Endothelial cell of umbilical vein (primary cell): ENCODE results near the gene SYNGR4. TPM values are rescaled to one million over a fixed set of nuclear protein-coding genes. Genes with fewer than 3 reads are reported as not detected.

Experiments
- BruUV-seq: library from RNA; stranded (reverse); fragments of 400-500 nt; replicated peaks from 2 replicates; lab custom pipeline; 2021; lab: Mats Ljungman, UMichigan
- CTCF ChIA-PET: fragments of 300-600, 350-600 bp; sonication (Branson Sonifier 250); formaldehyde crosslinking; loops from one replicate; lab custom pipeline; 2021; ENCODE audit warnings: antibody characterized with exemption, inconsistent platforms; lab: Charles Lee
- POLR2A ChIA-PET: fragments of 300-600, 350-600 bp; sonication (Branson Sonifier 250); formaldehyde crosslinking; loops from one replicate; lab custom pipeline; 2021; ENCODE audit warnings: antibody characterized with exemption, inconsistent platforms; lab: Charles Lee
- DNase-seq: peaks from one replicate; pipeline ENCODE4 v3.0.0-alpha.2; 2011; ENCODE audit warnings: low read depth, low spot score
- FAIRE-seq: peaks from 2 replicates; lab custom pipeline; 2011; peaks lifted over from hg19 to GRCh38; lab: Jason Lieb, UNC
- H2AFZ ChIP-seq: 2 replicates; pipeline ENCODE4 v1.6.0; 2012; ENCODE audit warnings: low read depth, low read length, control low read depth, inconsistent platforms
- H3K27ac ChIP-seq: 2 replicates; pipeline ENCODE4 v1.5.1; 2011; ENCODE audit warnings: low read depth, mild to moderate bottlenecking, control low read depth, low read length, moderate library complexity; ENCODE audit not compliant: insufficient read depth
- H3K27me3 ChIP-seq, 2 experiments: 2 replicates each; pipeline versions ENCODE4 v1.6.0 to v1.6.1; 2011; ENCODE audit warnings: low read length in 2 of 2, mixed read lengths in 1 of 2; ENCODE audit not compliant: control insufficient read depth in 2 of 2, insufficient read depth in 2 of 2
- H3K36me3 ChIP-seq, 2 experiments: 2 replicates in 1 of 2; 3 replicates in 1 of 2; pipeline ENCODE4 v1.5.1; 2011; ENCODE audit warnings: low read length in 2 of 2, mild to moderate bottlenecking in 1 of 2, moderate library complexity in 1 of 2; ENCODE audit not compliant: control insufficient read depth in 2 of 2, insufficient read depth in 2 of 2; ENCODE audit errors: extremely low read depth in 1 of 2
- H3K4me1 ChIP-seq: 3 replicates; pipeline ENCODE4 v1.5.1; 2011; ENCODE audit warnings: mild to moderate bottlenecking, low read length; ENCODE audit not compliant: control insufficient read depth, insufficient read depth; ENCODE audit errors: extremely low read depth
- H3K4me2 ChIP-seq: 2 replicates; pipeline ENCODE4 v1.6.1; 2011; ENCODE audit warnings: low read length, control low read depth, mixed read lengths; ENCODE audit not compliant: insufficient read depth
- H3K4me3 ChIP-seq, 3 experiments: fragments of 200-600 bp in 1 of 3; sonication (generic), shearing (Covaris generic) in 1 of 3; replicated peaks in 1 of 3; 2 replicates each; pipeline ENCODE4 v1.5.1; 2011 to 2016; ENCODE audit warnings: control low read depth in 3 of 3, low read length in 3 of 3, mild to moderate bottlenecking in 2 of 3, inconsistent platforms in 1 of 3, low read depth in 1 of 3, moderate library complexity in 1 of 3; ENCODE audit not compliant: insufficient read depth in 1 of 3
- H3K79me2 ChIP-seq: 2 replicates; pipeline ENCODE4 v1.6.0; 2012; ENCODE audit warnings: low read length, inconsistent platforms; ENCODE audit not compliant: control insufficient read depth, insufficient read depth
- H3K9ac ChIP-seq: replicated peaks from 2 replicates; pipeline ENCODE3; 2011; ENCODE audit warnings: low read length, control low read depth; ENCODE audit not compliant: insufficient read depth; ENCODE audit errors: extremely low read depth
- H3K9me1 ChIP-seq: replicated peaks from 3 replicates; pipeline ENCODE4 v1.6.0; 2011; ENCODE audit warnings: mild to moderate bottlenecking, low read length; ENCODE audit not compliant: control insufficient read depth, insufficient read depth; ENCODE audit errors: extremely low read depth
- H3K9me3 ChIP-seq: replicated peaks from 2 replicates; pipeline ENCODE4 v1.5.1; 2012; ENCODE audit warnings: low read length, inconsistent platforms; ENCODE audit not compliant: control insufficient read depth, insufficient read depth
- H4K20me1 ChIP-seq: replicated peaks from 2 replicates; pipeline ENCODE3; 2011; ENCODE audit warnings: mild to moderate bottlenecking, low read length; ENCODE audit not compliant: control insufficient read depth, insufficient read depth; ENCODE audit errors: extremely low read depth
- CTCF ChIP-seq, 2 donors: IDR thresholded peaks; 1 replicate in 1 of 2; 2 replicates in 1 of 2; pipeline ENCODE4 v1.5.1; 2011; ENCODE audit warnings: low read length in 2 of 2, mild to moderate bottlenecking in 2 of 2, moderate library complexity in 2 of 2, control low read depth in 1 of 2, inconsistent platforms in 1 of 2, low read depth in 1 of 2; ENCODE audit not compliant: insufficient read depth in 1 of 2; ENCODE audit errors: extremely low read depth in 1 of 2
- EZH2 ChIP-seq: IDR thresholded peaks from 2 replicates; pipeline ENCODE4 v1.6.1; 2012; ENCODE audit warnings: borderline replicate concordance, low read depth, mild to moderate bottlenecking, moderate library complexity, low read length, inconsistent platforms; ENCODE audit not compliant: severe bottlenecking
- FOS ChIP-seq: IDR thresholded peaks from 2 replicates; pipeline ENCODE4 v1.6.1; 2011; ENCODE audit warnings: mild to moderate bottlenecking, low read length, moderate library complexity, borderline replicate concordance; ENCODE audit not compliant: insufficient read depth
- GATA2 ChIP-seq: IDR thresholded peaks from 2 replicates; pipeline ENCODE4 v1.7.0; 2011; ENCODE audit warnings: low read depth, mild to moderate bottlenecking, moderate library complexity, mixed read lengths, low read length; ENCODE audit not compliant: insufficient read length, insufficient read depth
- JUN ChIP-seq: IDR thresholded peaks from 2 replicates; pipeline ENCODE4 v1.6.1; 2011; ENCODE audit warnings: borderline replicate concordance, low read depth; ENCODE audit not compliant: insufficient read length, insufficient read depth
- MYC ChIP-seq: IDR thresholded peaks from one replicate; pipeline ENCODE4 v1.6.1; 2011; ENCODE audit warnings: mild to moderate bottlenecking, low read depth, low read length
- POLR2A ChIP-seq: IDR thresholded peaks from 2 replicates; pipeline ENCODE4 v1.6.1; 2012; ENCODE audit warnings: low read depth, mild to moderate bottlenecking, control low read depth, low read length
- POLR2AphosphoS5 ChIP-seq: IDR thresholded peaks from 2 replicates; pipeline ENCODE4 v1.6.1; 2012; ENCODE audit warnings: low read depth, mild to moderate bottlenecking, control low read depth, low read length, moderate library complexity; ENCODE audit not compliant: insufficient read depth
- dilution Hi-C: fragments of 300-500 bp; cut with MboI; formaldehyde crosslinking; loops from one replicate; pipeline ENCODE4 v1.15.0; 2019; ENCODE audit warnings: low sequenced_read_pairs; ENCODE audit not compliant: extremely low pct_ligation_motif_present
- intact Hi-C: fragments of 100-400 bp; cut with micrococcal nuclease; formaldehyde crosslinking; loops from one replicate; pipeline ENCODE4 v1.10.0; 2022
- polyA plus RNA-seq, 4 experiments: library from polyadenylated mRNA; depleted of rRNA in 3 of 4; stranded (reverse) in 3 of 4; unstranded in 1 of 4; fragments of >200 nt; gene quantifications; 2 replicates each; pipeline versions ENCODE4 v1.2.1 to v1.2.3, GENCODE V29; 2011 to 2012; ENCODE audit warnings: missing spikeins in 1 of 4
- total RNA-seq: library from RNA; stranded (reverse); gene quantifications from 2 replicates; pipeline ENCODE4 v1.2.3, GENCODE V29; 2021
- TF ChIP-seq, protein P1 (sequence below): IDR thresholded peaks from 2 replicates; pipeline ENCODE4 v1.6.1; 2011; ENCODE audit not compliant: insufficient read depth, insufficient read length

The SYNGR4 gene
- total and polyA plus RNA-seq, 2 donors (not counting 3 experiments of a cell fraction or from before 2014, with no cell fraction given) = not detected

GRCh38 chr19:48385461-48386087 is 21.4 kb downstream of the SYNGR4 start:
- no peaks in the 10 kb centered on the region for H4K20me1 ChIP-seq
- CTCF ChIA-PET = no interaction called here
- POLR2A ChIA-PET = no interaction called here
- FAIRE-seq (no peak), DNase-seq (no peak)
- no peaks in the 10 kb centered on the region for H3K9me1 ChIP-seq
- TF ChIP-seq FOS (no peak), CTCF (IDR thresholded peaks at IDR 0.05; ENCODE audit: extremely low read depth in 1 of 2, insufficient read depth in 1 of 2, low read depth in 1 of 2, low read length in 2 of 2) (no peak), MYC (no peak), JUN (no peak), GATA2 (no peak), EZH2 (no peak), POLR2A (no peak), POLR2AphosphoS5 (no peak)
- TF ChIP-seq, protein P1, sequence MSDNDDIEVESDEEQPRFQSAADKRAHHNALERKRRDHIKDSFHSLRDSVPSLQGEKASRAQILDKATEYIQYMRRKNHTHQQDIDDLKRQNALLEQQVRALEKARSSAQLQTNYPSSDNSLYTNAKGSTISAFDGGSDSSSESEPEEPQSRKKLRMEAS = no peak
- H2AFZ ChIP-seq = no peak overlapping the region
- H3K9me3 ChIP-seq = no peaks in the 10 kb centered on the region
- H3K36me3 ChIP-seq = peaks cover 32 to 48% of the 10 kb centered on the region in 2 experiments
- no peak overlapping the region for H3K27ac ChIP-seq
- no peak overlapping the region for H3K4me2 ChIP-seq
- dilution Hi-C loops = no loop called here
- BruUV-seq = no TSS peak
- peaks cover 13% of the 10 kb centered on the region for H3K79me2 ChIP-seq
- H3K4me3 ChIP-seq = no peak overlapping the region
- intact Hi-C loops = no loop called here
- peaks cover 3% of the 10 kb centered on the region for H3K4me1 ChIP-seq
- no peaks in the 10 kb centered on the region for H3K27me3 ChIP-seq
- H3K9ac ChIP-seq = no peak overlapping the region
